ENCODE measurements around the gene FAT3. TPM values are rescaled to one million over a fixed set of nuclear protein-coding genes. Genes with fewer than 3 reads are reported as not detected.

The FAT3 gene
- total RNA-seq, 2 experiments from 2014 or later, result not detected

- CTCF ChIA-PET (ENCODE audit: unreplicated experiment), result no interaction called here
- no peaks in the 10 kb centered on the region for H3K9me3 ChIP-seq (ENCODE audit: low read length)
Observed at GRCh38 chr11:92240916-92241315, 16.3 kb downstream of the FAT3 start.

GRCh38 chr11:92245700-92246271, 21.2 kb downstream of the FAT3 start:
- no peaks in the 10 kb centered on the region for H4K20me1 ChIP-seq (ENCODE audit: insufficient read depth, low read length)
- H3K27ac ChIP-seq (ENCODE audit: low read depth, low read length, poor library complexity, severe bottlenecking), result no peak overlapping the region
- no peak overlapping the region for H2AFZ ChIP-seq (ENCODE audit: low read length)
- no peak overlapping the region for H3K4me2 ChIP-seq (ENCODE audit: low read length)
- no TSS peak for BruUV-seq (replicated peaks)
- H3K36me3 ChIP-seq (ENCODE audit: insufficient read depth, low read length), result no peaks in the 10 kb centered on the region
- no peaks in the 10 kb centered on the region for H3K9me2 ChIP-seq (ENCODE audit: insufficient read depth, low read length)
- no peak for TF ChIP-seq CTCF (conservative IDR thresholded peaks at IDR 0.05; ENCODE audit: low read length)
- no peak for TF ChIP-seq EZH2phosphoT487 (IDR thresholded peaks at IDR 0.05; ENCODE audit: borderline replicate concordance, low read depth, low read length)
- H3K4me3 ChIP-seq (ENCODE audit: low read depth, low read length, poor library complexity, severe bottlenecking), result no peak overlapping the region
- no peaks in the 10 kb centered on the region for H3K79me2 ChIP-seq (ENCODE audit: insufficient read depth, low read depth, low read length)
- ChIA-PET CTCF (ENCODE audit: unreplicated experiment) (no interaction called here), POLR2A (no interaction called here)
- H3K4me1 ChIP-seq (ENCODE audit: insufficient read depth, low read length, poor library complexity, severe bottlenecking), result no peaks in the 10 kb centered on the region
- DNase-seq (ENCODE audit: low spot score), result no peak
- no peaks in the 10 kb centered on the region for H3K9me3 ChIP-seq (ENCODE audit: low read length)
- intact Hi-C loops (cut with micrococcal nuclease; ENCODE audit: unreplicated experiment), result no loop called here

More at GRCh38 chr11:92240916-92241315, 16.3 kb downstream of the FAT3 start:
- no peaks in the 10 kb centered on the region for H3K36me3 ChIP-seq (ENCODE audit: insufficient read depth, low read length)
- intact Hi-C loops (cut with micrococcal nuclease; ENCODE audit: unreplicated experiment), result no loop called here
- BruUV-seq (replicated peaks), result no TSS peak
- H4K20me1 ChIP-seq (ENCODE audit: insufficient read depth, low read length), result no peaks in the 10 kb centered on the region
- H3K4me2 ChIP-seq (ENCODE audit: low read length), result no peak overlapping the region
- no peak overlapping the region for H3K27ac ChIP-seq (ENCODE audit: low read depth, low read length, poor library complexity, severe bottlenecking)
- no peak for DNase-seq (ENCODE audit: low spot score)
- H2AFZ ChIP-seq (ENCODE audit: low read length), result no peak overlapping the region
- no peak for TF ChIP-seq EZH2phosphoT487 (IDR thresholded peaks at IDR 0.05; ENCODE audit: borderline replicate concordance, low read depth, low read length)
- TF ChIP-seq CTCF (conservative IDR thresholded peaks at IDR 0.05; ENCODE audit: low read length), result no peak
- no peaks in the 10 kb centered on the region for H3K4me1 ChIP-seq (ENCODE audit: insufficient read depth, low read length, poor library complexity, severe bottlenecking)
- no peaks in the 10 kb centered on the region for H3K79me2 ChIP-seq (ENCODE audit: insufficient read depth, low read depth, low read length)
- H3K4me3 ChIP-seq (ENCODE audit: low read depth, low read length, poor library complexity, severe bottlenecking), result no peak overlapping the region
- POLR2A ChIA-PET, result no interaction called here
- H3K9me2 ChIP-seq (ENCODE audit: insufficient read depth, low read length), result no peaks in the 10 kb centered on the region

GRCh38 chr11:92246630-92247029, 22.0 kb downstream of the FAT3 start:
- no peak overlapping the region for H3K27ac ChIP-seq (ENCODE audit: low read depth, low read length, poor library complexity, severe bottlenecking)
- H3K4me3 ChIP-seq (ENCODE audit: low read depth, low read length, poor library complexity, severe bottlenecking), result no peak overlapping the region
- ChIA-PET CTCF (ENCODE audit: unreplicated experiment) (no interaction called here), POLR2A (interaction anchor here (0.7 kb wide), 1 partner anchor 351 kb away, joined by 3 read pairs; no protein-coding TSS in a partner anchor)
- TF ChIP-seq EZH2phosphoT487 (IDR thresholded peaks at IDR 0.05; ENCODE audit: borderline replicate concordance, low read depth, low read length) (no peak), CTCF (conservative IDR thresholded peaks at IDR 0.05; ENCODE audit: low read length) (no peak)
- no peaks in the 10 kb centered on the region for H3K9me3 ChIP-seq (ENCODE audit: low read length)
- no peak overlapping the region for H2AFZ ChIP-seq (ENCODE audit: low read length)
- H3K9me2 ChIP-seq (ENCODE audit: insufficient read depth, low read length), result no peaks in the 10 kb centered on the region
- H3K36me3 ChIP-seq (ENCODE audit: insufficient read depth, low read length), result no peaks in the 10 kb centered on the region
- no peak overlapping the region for H3K4me2 ChIP-seq (ENCODE audit: low read length)
- BruUV-seq (replicated peaks), result no TSS peak
- no peaks in the 10 kb centered on the region for H3K4me1 ChIP-seq (ENCODE audit: insufficient read depth, low read length, poor library complexity, severe bottlenecking)
- DNase-seq (ENCODE audit: low spot score), result no peak
- no peaks in the 10 kb centered on the region for H4K20me1 ChIP-seq (ENCODE audit: insufficient read depth, low read length)
- no peaks in the 10 kb centered on the region for H3K79me2 ChIP-seq (ENCODE audit: insufficient read depth, low read depth, low read length)
- intact Hi-C loops (cut with micrococcal nuclease; ENCODE audit: unreplicated experiment), result no loop called here

All from OCI-LY7 (cell line).